ENCODE measurements around the gene SNED1.

SNED1 gene

GRCh38 chr2:240959214-240959940 is 39.0 kb upstream of the SNED1 start:
- Histone ChIP-seq H3K79me1 (ENCODE audit: low read depth, low read length) (no peaks in the 10 kb centered on the region), H3K9ac (ENCODE audit: low read depth, low read length, poor library complexity) (peak overlapping the region; percentile 56), H3K27me3 (ENCODE audit: control insufficient read depth in 3 of 3, insufficient read depth in 3 of 3, low read depth in 1 of 3, low read length in 3 of 3) (peaks cover 0 to 40% (median 0%) of the 10 kb centered on the region in 3 experiments), H2BK12ac (ENCODE audit: low read length) (peak overlapping the region; percentile 97), H2AFZ (ENCODE audit: low read length) (no peak overlapping the region), H4K8ac (ENCODE audit: low read depth, low read length) (no peak overlapping the region), H2AK5ac (ENCODE audit: low read depth, low read length) (peak overlapping the region; percentile 100), H3K23ac (ENCODE audit: low read depth, low read length, poor library complexity) (peak overlapping the region; percentile 83), H3K18ac (ENCODE audit: low read length) (peak overlapping the region; percentile 93), H3K4me2 (ENCODE audit: insufficient read depth, low read length, poor library complexity, severe bottlenecking) (no peak overlapping the region), H3K4me1 (ENCODE audit: control insufficient read depth in 2 of 2, insufficient read depth in 1 of 2, low read depth in 1 of 2, low read length in 2 of 2) (peaks cover 24 to 28% of the 10 kb centered on the region in 2 donors), H3K36me3 (replicated peaks in 1 of 2; ENCODE audit: control insufficient read depth in 2 of 2, insufficient read depth in 2 of 2, low read length in 2 of 2) (no peaks in the 10 kb centered on the region), H3K9me3 (replicated peaks in 1 of 2; ENCODE audit: control insufficient read depth in 2 of 2, insufficient read depth in 1 of 2, low read depth in 1 of 2, low read length in 2 of 2) (peaks cover 0 to 3% of the 10 kb centered on the region in 2 donors), H2BK5ac (ENCODE audit: low read length) (peak overlapping the region; percentile 36), H2BK15ac (ENCODE audit: low read length) (peak overlapping the region; percentile 89), H2BK120ac (ENCODE audit: low read depth, low read length) (peak overlapping the region; percentile 22), H3K27ac (replicated peaks; ENCODE audit: low read length) (no peak overlapping the region), H4K91ac (ENCODE audit: low read depth, low read length, poor library complexity) (no peak overlapping the region), H3K14ac (ENCODE audit: low read length) (peak overlapping the region; percentile 15), H3K4me3 (ENCODE audit: low read length in 2 of 2) (no peak overlapping the region), H3K4ac (ENCODE audit: low read length) (peak overlapping the region; percentile 47)
- no peak for DNase-seq (ENCODE audit: low spot score)
- WGBS, 2 donors (ENCODE audit: extremely low coverage in 2 of 2, insufficient read length in 2 of 2, insufficient replicate concordance in 1 of 2): no CpG with 5 or more reads among the region's 15 CpGs

- peak overlapping the region; percentile 22 for H2BK120ac ChIP-seq (ENCODE audit: low read depth, low read length)
- H2AK5ac ChIP-seq (ENCODE audit: low read depth, low read length): peak overlapping the region; percentile 100
- peak overlapping the region; percentile 65 for H3K14ac ChIP-seq (ENCODE audit: low read length)
- H4K91ac ChIP-seq (ENCODE audit: low read depth, low read length, poor library complexity): peak overlapping the region; percentile 83
- peak overlapping the region; percentile 56 for H3K9ac ChIP-seq (ENCODE audit: low read depth, low read length, poor library complexity)
- WGBS, 2 donors (ENCODE audit: extremely low coverage in 2 of 2, insufficient read length in 2 of 2, insufficient replicate concordance in 1 of 2): no CpG with 5 or more reads among the region's 14 CpGs
- peaks cover 0 to 36% (median 0%) of the 10 kb centered on the region in 3 experiments for H3K27me3 ChIP-seq (ENCODE audit: control insufficient read depth in 3 of 3, insufficient read depth in 3 of 3, low read depth in 1 of 3, low read length in 3 of 3)
- peaks cover 24 to 25% of the 10 kb centered on the region in 2 donors for H3K4me1 ChIP-seq (ENCODE audit: control insufficient read depth in 2 of 2, insufficient read depth in 1 of 2, low read depth in 1 of 2, low read length in 2 of 2)
- no peak overlapping the region for H3K4me2 ChIP-seq (ENCODE audit: insufficient read depth, low read length, poor library complexity, severe bottlenecking)
- no peak overlapping the region for H4K8ac ChIP-seq (ENCODE audit: low read depth, low read length)
- H3K79me1 ChIP-seq (ENCODE audit: low read depth, low read length): no peaks in the 10 kb centered on the region
- H3K36me3 ChIP-seq (replicated peaks in 1 of 2; ENCODE audit: control insufficient read depth in 2 of 2, insufficient read depth in 2 of 2, low read length in 2 of 2): no peaks in the 10 kb centered on the region
- H2BK12ac ChIP-seq (ENCODE audit: low read length): peak overlapping the region; percentile 97
- H3K27ac ChIP-seq (replicated peaks; ENCODE audit: low read length): no peak overlapping the region
- no peak for DNase-seq (ENCODE audit: low spot score)
- peak overlapping the region; percentile 73 for H2AFZ ChIP-seq (ENCODE audit: low read length)
- H3K18ac ChIP-seq (ENCODE audit: low read length): peak overlapping the region; percentile 93
- H2BK15ac ChIP-seq (ENCODE audit: low read length): peak overlapping the region; percentile 96
- no peak overlapping the region for H3K4ac ChIP-seq (ENCODE audit: low read length)
- no peak overlapping the region for H2BK5ac ChIP-seq (ENCODE audit: low read length)
- H3K9me3 ChIP-seq (replicated peaks in 1 of 2; ENCODE audit: control insufficient read depth in 2 of 2, insufficient read depth in 1 of 2, low read depth in 1 of 2, low read length in 2 of 2): peaks cover 0 to 3% of the 10 kb centered on the region in 2 donors
- H3K23ac ChIP-seq (ENCODE audit: low read depth, low read length, poor library complexity): no peak overlapping the region
- H3K4me3 ChIP-seq (ENCODE audit: low read length in 2 of 2): no peak overlapping the region
These were observed 38.5 kb upstream of the SNED1 start for GRCh38 chr2:240959941-240960308.

GRCh38 chr2:240960309-240960970 is 38.0 kb upstream of the SNED1 start:
- Histone ChIP-seq H3K23ac (ENCODE audit: low read depth, low read length, poor library complexity) (peak overlapping the region; percentile 77), H2AK5ac (ENCODE audit: low read depth, low read length) (peak overlapping the region; percentile 100), H4K8ac (ENCODE audit: low read depth, low read length) (peak overlapping the region; percentile 43), H2BK5ac (ENCODE audit: low read length) (no peak overlapping the region), H3K14ac (ENCODE audit: low read length) (peak overlapping the region; percentile 65), H3K27ac (replicated peaks; ENCODE audit: low read length) (peak overlapping the region; percentile 22), H3K4me1 (ENCODE audit: control insufficient read depth in 2 of 2, insufficient read depth in 1 of 2, low read depth in 1 of 2, low read length in 2 of 2) (peaks cover 22 to 24% of the 10 kb centered on the region in 2 donors), H2BK12ac (ENCODE audit: low read length) (peak overlapping the region; percentile 97), H2BK15ac (ENCODE audit: low read length) (peak overlapping the region; percentile 96), H4K91ac (ENCODE audit: low read depth, low read length, poor library complexity) (peak overlapping the region; percentile 83), H3K9me3 (replicated peaks in 1 of 2; ENCODE audit: control insufficient read depth in 2 of 2, insufficient read depth in 1 of 2, low read depth in 1 of 2, low read length in 2 of 2) (peaks cover 0 to 3% of the 10 kb centered on the region in 2 donors), H2BK120ac (ENCODE audit: low read depth, low read length) (peak overlapping the region; percentile 22), H3K4me3 (ENCODE audit: low read length in 2 of 2) (no peak overlapping the region), H2AFZ (ENCODE audit: low read length) (peak overlapping the region; percentile 73), H3K18ac (ENCODE audit: low read length) (peak overlapping the region; percentile 93), H3K36me3 (replicated peaks in 1 of 2; ENCODE audit: control insufficient read depth in 2 of 2, insufficient read depth in 2 of 2, low read length in 2 of 2) (no peaks in the 10 kb centered on the region), H3K27me3 (ENCODE audit: control insufficient read depth in 3 of 3, insufficient read depth in 3 of 3, low read depth in 1 of 3, low read length in 3 of 3) (peaks cover 0 to 32% (median 0%) of the 10 kb centered on the region in 3 experiments), H3K4ac (ENCODE audit: low read length) (no peak overlapping the region), H3K79me1 (ENCODE audit: low read depth, low read length) (no peaks in the 10 kb centered on the region), H3K4me2 (ENCODE audit: insufficient read depth, low read length, poor library complexity, severe bottlenecking) (no peak overlapping the region), H3K9ac (ENCODE audit: low read depth, low read length, poor library complexity) (peak overlapping the region; percentile 56)
- no CpG with 5 or more reads among the region's 28 CpGs for WGBS, 2 donors (ENCODE audit: extremely low coverage in 2 of 2, insufficient read length in 2 of 2, insufficient replicate concordance in 1 of 2)
- DNase-seq (ENCODE audit: low spot score): no peak
